ENCODE results near the gene ASTL.

DNA sequence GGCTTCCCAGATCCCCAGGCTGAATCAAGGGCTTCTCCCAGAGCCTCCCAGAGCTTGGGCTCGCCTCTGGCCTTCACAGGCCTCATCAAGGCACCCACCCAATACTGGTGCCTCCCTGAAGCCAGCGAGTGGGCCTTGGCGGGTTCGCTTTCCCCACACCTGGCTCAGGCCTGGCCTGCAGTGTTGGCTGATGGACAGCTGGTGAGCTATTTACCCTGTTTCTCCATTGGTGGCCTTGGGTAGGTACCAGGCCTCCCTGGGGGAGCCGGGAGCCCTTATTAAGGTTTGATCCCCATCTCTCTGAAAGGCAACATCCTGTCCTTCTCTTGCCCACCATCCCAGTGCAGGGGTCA lies 25.1 kb upstream of the ASTL start:
- no peak for TF ChIP-seq POLR2A (IDR thresholded peaks at IDR 0.05; ENCODE audit: extremely low read depth, insufficient read length)
- TF ChIP-seq, protein P1, sequence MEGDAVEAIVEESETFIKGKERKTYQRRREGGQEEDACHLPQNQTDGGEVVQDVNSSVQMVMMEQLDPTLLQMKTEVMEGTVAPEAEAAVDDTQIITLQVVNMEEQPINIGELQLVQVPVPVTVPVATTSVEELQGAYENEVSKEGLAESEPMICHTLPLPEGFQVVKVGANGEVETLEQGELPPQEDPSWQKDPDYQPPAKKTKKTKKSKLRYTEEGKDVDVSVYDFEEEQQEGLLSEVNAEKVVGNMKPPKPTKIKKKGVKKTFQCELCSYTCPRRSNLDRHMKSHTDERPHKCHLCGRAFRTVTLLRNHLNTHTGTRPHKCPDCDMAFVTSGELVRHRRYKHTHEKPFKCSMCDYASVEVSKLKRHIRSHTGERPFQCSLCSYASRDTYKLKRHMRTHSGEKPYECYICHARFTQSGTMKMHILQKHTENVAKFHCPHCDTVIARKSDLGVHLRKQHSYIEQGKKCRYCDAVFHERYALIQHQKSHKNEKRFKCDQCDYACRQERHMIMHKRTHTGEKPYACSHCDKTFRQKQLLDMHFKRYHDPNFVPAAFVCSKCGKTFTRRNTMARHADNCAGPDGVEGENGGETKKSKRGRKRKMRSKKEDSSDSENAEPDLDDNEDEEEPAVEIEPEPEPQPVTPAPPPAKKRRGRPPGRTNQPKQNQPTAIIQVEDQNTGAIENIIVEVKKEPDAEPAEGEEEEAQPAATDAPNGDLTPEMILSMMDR (IDR thresholded peaks at IDR 0.05; ENCODE audit: low read depth, low read length): no peak

Measured in NB4 (cell line).